SU-DHL-6 (cell line): ENCODE data around the gene FXYD7.

Experiments used
- EZH2phosphoT487 ChIP-seq: fragments of 200-600 bp; sonication (generic), shearing (Covaris generic); conservative IDR thresholded peaks from 2 replicates; pipeline ENCODE4 v1.6.1; 2018; ENCODE audit warnings: mild to moderate bottlenecking, antibody characterized with exemption, low read length, moderate library complexity, mixed read lengths
- TF ChIP-seq, protein P1 (sequence below): fragments of 200-600 bp; sonication (generic); IDR thresholded peaks from one replicate; pipeline ENCODE4 v1.5.1; 2017; ENCODE audit warnings: antibody characterized with exemption, mild to moderate bottlenecking, low read length, moderate library complexity; ENCODE audit not compliant: insufficient read depth, poor library complexity, severe bottlenecking

DNA sequence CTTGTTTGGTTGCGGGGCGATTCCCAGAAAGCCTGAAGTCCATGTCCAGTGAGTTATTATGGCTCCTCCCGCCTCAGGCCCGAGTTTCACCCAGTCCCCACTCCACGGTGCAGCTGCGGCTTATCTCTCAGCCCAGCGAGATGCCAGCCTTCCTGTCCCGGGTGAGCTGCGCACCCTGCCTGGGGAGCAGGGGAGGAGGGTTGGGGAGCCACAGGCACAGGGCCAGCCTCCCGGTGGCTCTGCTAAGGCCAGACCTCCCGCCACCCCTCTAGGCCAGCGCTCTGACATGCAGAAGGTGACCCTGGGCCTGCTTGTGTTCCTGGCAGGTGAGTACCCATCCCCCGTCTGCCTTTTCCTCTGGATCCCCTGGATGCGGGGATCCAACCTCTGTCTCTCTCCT is 24.0 kb upstream of the FXYD7 start:
- TF ChIP-seq, protein P1, sequence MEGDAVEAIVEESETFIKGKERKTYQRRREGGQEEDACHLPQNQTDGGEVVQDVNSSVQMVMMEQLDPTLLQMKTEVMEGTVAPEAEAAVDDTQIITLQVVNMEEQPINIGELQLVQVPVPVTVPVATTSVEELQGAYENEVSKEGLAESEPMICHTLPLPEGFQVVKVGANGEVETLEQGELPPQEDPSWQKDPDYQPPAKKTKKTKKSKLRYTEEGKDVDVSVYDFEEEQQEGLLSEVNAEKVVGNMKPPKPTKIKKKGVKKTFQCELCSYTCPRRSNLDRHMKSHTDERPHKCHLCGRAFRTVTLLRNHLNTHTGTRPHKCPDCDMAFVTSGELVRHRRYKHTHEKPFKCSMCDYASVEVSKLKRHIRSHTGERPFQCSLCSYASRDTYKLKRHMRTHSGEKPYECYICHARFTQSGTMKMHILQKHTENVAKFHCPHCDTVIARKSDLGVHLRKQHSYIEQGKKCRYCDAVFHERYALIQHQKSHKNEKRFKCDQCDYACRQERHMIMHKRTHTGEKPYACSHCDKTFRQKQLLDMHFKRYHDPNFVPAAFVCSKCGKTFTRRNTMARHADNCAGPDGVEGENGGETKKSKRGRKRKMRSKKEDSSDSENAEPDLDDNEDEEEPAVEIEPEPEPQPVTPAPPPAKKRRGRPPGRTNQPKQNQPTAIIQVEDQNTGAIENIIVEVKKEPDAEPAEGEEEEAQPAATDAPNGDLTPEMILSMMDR = no peak
- no peak for TF ChIP-seq EZH2phosphoT487
